PC-9 (cell line): ENCODE data around the gene DYSF. TPM values are rescaled to one million over a fixed set of nuclear protein-coding genes. Genes with fewer than 3 reads are reported as not detected.

Source experiments
- BruUV-seq: library from RNA; stranded (reverse); fragments of 400-500 nt; replicated peaks from 2 replicates; lab custom pipeline; 2021; lab: Mats Ljungman, UMichigan
- CTCF ChIA-PET: fragments of 300-600 bp; sonication (Branson Sonifier 250); formaldehyde crosslinking; loops from one replicate; lab custom pipeline; 2022; ENCODE audit warnings: antibody characterized with exemption; lab: Charles Lee
- POLR2A ChIA-PET: fragments of 300-600 bp; sonication (Branson Sonifier 250); formaldehyde crosslinking; loops from one replicate; lab custom pipeline; 2022; ENCODE audit warnings: antibody characterized with exemption; ENCODE audit not compliant: unreplicated experiment; lab: Charles Lee
- DNase-seq, 2 experiments: peaks; one replicate each; pipeline versions ENCODE4 v3.0.0 to v3.0.0-alpha.2; 2015 to 2022; ENCODE audit warnings: mixed read lengths in 1 of 2
- H2AFZ ChIP-seq: fragments of 200-600 bp; sonication (generic); 2 replicates; pipeline ENCODE4 v1.8.1; 2017; ENCODE audit warnings: antibody characterized with exemption
- H3F3A ChIP-seq: fragments of 200-600 bp; sonication (generic); 2 replicates; pipeline ENCODE4 v1.8.1; 2017; ENCODE audit warnings: antibody characterized with exemption, mild to moderate bottlenecking, low read depth; ENCODE audit not compliant: insufficient read depth
- H3K27ac ChIP-seq: fragments of 200-600 bp; sonication (generic); 2 replicates; pipeline ENCODE4 v1.6.1; 2016; ENCODE audit warnings: mixed run types
- H3K27me3 ChIP-seq: fragments of 200-600 bp; sonication (generic); 2 replicates; pipeline ENCODE4 v1.6.1; 2016; ENCODE audit warnings: low read depth, mixed run types; ENCODE audit not compliant: insufficient read depth
- H3K36me3 ChIP-seq: fragments of 200-600 bp; sonication (generic); 2 replicates; pipeline ENCODE4 v1.6.1; 2016; ENCODE audit warnings: low read depth, mixed run types
- H3K4me1 ChIP-seq: fragments of 200-600 bp; sonication (generic); replicated peaks from 2 replicates; pipeline ENCODE4 v1.6.1; 2016; ENCODE audit warnings: mixed run types; ENCODE audit not compliant: insufficient read depth
- H3K4me2 ChIP-seq: fragments of 200-600 bp; sonication (generic); 2 replicates; pipeline ENCODE4 v1.6.1; 2017; ENCODE audit warnings: mixed run types
- H3K4me3 ChIP-seq: fragments of 200-600 bp; sonication (generic); 2 replicates; pipeline ENCODE4 v1.6.1; 2016; ENCODE audit warnings: mixed run types
- H3K79me2 ChIP-seq: fragments of 200-600 bp; sonication (generic); 2 replicates; pipeline ENCODE4 v1.6.1; 2017; ENCODE audit warnings: low read depth, mixed run types
- H3K9me2 ChIP-seq: fragments of 200-600 bp; sonication (generic); 2 replicates; pipeline ENCODE4 v1.8.1; 2017; ENCODE audit warnings: mild to moderate bottlenecking; ENCODE audit not compliant: insufficient read depth
- H3K9me3 ChIP-seq: fragments of 200-600 bp; sonication (generic); 2 replicates; pipeline ENCODE4 v1.8.1; 2016; ENCODE audit warnings: low read depth; ENCODE audit not compliant: insufficient read depth
- H4K20me1 ChIP-seq: fragments of 200-600 bp; sonication (generic); 2 replicates; pipeline ENCODE4 v1.8.1; 2017; ENCODE audit not compliant: insufficient read depth
- EZH2 ChIP-seq: fragments of 200-600 bp; sonication (generic); IDR thresholded peaks from 2 replicates; pipeline ENCODE4 v1.8.0; 2017; ENCODE audit warnings: antibody characterized with exemption, low read depth
- intact Hi-C: fragments of 100-400 bp; cut with micrococcal nuclease; formaldehyde crosslinking; loops from one replicate; pipeline ENCODE4 v1.10.0; 2022; ENCODE audit not compliant: unreplicated experiment
- total RNA-seq: library from RNA; stranded (reverse); gene quantifications from 2 replicates; pipeline ENCODE4 v1.2.3, GENCODE V29; 2021
- TF ChIP-seq, protein P1 (sequence below): fragments of 200-600 bp; sonication (generic); conservative IDR thresholded peaks from 2 replicates; pipeline ENCODE4 v1.6.1; 2017; ENCODE audit warnings: mixed run types, antibody characterized with exemption, mild to moderate bottlenecking, moderate library complexity

The DYSF gene
- total RNA-seq, 1 experiment from 2014 or later: 12.2 TPM

DNA sequence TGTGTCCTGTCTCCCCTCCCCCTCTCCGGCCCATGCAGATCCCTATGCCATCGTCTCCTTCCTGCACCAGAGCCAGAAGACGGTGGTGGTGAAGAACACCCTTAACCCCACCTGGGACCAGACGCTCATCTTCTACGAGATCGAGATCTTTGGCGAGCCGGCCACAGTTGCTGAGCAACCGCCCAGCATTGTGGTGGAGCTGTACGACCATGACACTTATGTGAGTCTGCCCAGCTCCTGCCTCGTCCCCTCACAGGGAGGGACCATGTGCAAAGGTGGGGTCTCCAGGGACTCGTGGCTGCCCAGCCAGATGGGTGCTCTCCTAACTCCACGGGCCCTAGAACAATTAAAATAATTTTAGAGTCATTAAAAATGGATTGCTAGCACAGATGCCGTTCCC is 145.2 kb downstream of the DYSF start:
- Histone ChIP-seq H3K36me3 (no peaks in the 10 kb centered on the region), H3K4me1 (no peaks in the 10 kb centered on the region), H3K4me2 (no peak overlapping the region), H4K20me1 (no peaks in the 10 kb centered on the region), H3K4me3 (no peak overlapping the region), H3F3A (no peaks in the 10 kb centered on the region), H3K27me3 (no peaks in the 10 kb centered on the region), H3K9me3 (no peaks in the 10 kb centered on the region), H2AFZ (no peak overlapping the region), H3K9me2 (no peaks in the 10 kb centered on the region), H3K27ac (no peak overlapping the region), H3K79me2 (no peaks in the 10 kb centered on the region)
- DNase-seq: no peak
- no TSS peak for BruUV-seq
- TF ChIP-seq EZH2: no peak
- TF ChIP-seq, protein P1, sequence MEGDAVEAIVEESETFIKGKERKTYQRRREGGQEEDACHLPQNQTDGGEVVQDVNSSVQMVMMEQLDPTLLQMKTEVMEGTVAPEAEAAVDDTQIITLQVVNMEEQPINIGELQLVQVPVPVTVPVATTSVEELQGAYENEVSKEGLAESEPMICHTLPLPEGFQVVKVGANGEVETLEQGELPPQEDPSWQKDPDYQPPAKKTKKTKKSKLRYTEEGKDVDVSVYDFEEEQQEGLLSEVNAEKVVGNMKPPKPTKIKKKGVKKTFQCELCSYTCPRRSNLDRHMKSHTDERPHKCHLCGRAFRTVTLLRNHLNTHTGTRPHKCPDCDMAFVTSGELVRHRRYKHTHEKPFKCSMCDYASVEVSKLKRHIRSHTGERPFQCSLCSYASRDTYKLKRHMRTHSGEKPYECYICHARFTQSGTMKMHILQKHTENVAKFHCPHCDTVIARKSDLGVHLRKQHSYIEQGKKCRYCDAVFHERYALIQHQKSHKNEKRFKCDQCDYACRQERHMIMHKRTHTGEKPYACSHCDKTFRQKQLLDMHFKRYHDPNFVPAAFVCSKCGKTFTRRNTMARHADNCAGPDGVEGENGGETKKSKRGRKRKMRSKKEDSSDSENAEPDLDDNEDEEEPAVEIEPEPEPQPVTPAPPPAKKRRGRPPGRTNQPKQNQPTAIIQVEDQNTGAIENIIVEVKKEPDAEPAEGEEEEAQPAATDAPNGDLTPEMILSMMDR: no peak
- ChIA-PET CTCF (no interaction called here), POLR2A (no interaction called here)
- intact Hi-C loops: no loop called here

DNA sequence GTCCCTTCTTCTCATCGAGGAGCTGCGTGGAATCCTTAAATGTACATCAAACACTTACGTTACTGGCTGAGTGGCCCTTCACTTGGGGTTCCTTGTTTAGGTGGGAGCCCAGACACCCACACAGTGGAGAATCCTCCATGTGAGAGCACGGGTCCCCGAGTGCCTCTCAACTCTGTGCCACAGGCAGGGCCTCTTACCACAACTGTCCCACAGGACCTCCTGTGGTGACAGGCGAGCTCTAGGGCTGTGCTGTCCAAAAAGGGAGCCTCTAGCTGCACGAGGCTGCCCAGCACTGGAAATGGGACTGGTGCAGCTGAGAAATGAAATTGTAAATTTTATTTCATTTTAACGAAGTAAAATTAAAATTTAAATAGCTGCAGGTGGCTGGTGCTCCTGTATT is 145.7 kb downstream of the DYSF start:
- no peak overlapping the region for H2AFZ ChIP-seq
- ChIA-PET POLR2A (interaction anchor here (0.6 kb wide), 1 partner anchor 11 kb away, joined by 5 read pairs; no protein-coding TSS in a partner anchor), CTCF (no interaction called here)
- H3K4me3 ChIP-seq: no peak overlapping the region
- no peaks in the 10 kb centered on the region for H3K36me3 ChIP-seq
- TF ChIP-seq, protein P1: no peak
- no peak for TF ChIP-seq EZH2
- no TSS peak for BruUV-seq
- no peaks in the 10 kb centered on the region for H3K79me2 ChIP-seq
- H3K4me1 ChIP-seq: no peaks in the 10 kb centered on the region
- H3K4me2 ChIP-seq: no peak overlapping the region
- H3K27me3 ChIP-seq: no peaks in the 10 kb centered on the region
- no peaks in the 10 kb centered on the region for H3F3A ChIP-seq
- no peak for DNase-seq
- intact Hi-C loops: no loop called here
- H3K27ac ChIP-seq: no peak overlapping the region
- no peaks in the 10 kb centered on the region for H3K9me3 ChIP-seq
- H3K9me2 ChIP-seq: no peaks in the 10 kb centered on the region
- no peaks in the 10 kb centered on the region for H4K20me1 ChIP-seq

DNA sequence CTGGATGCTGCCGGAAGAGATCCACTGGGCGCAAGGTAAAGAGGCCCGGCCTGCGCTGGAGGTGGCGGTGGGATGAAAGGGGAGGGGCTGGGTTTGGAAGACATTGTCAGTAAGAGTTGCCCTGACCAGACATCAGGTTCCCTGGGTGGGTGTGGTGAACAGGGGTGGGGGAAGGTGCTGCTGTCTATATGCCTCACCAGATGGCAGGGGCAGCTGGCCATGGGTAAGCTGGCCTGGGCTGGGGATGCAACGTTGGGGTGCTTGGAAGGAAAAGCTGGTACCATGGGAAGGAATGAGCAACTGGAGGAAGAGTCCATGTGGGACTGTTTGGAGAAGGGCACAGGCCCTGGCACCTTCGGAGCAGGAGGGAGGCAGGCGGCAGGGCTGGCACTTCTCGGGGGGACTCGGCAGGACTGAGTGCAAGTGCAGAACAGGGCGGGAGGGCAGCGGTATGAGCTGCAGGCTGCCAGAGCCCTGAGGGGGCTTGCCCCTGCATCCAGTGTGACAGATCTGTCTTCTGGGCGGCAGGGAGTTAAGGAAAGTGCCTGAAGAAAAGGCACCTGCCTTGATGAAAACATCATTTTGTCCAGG is 146.4 kb downstream of the DYSF start:
- intact Hi-C loops: loop anchor here (10.0 kb wide), 1 partner anchor 265 kb away; no protein-coding TSS in a partner anchor
- CTCF ChIA-PET: no interaction called here

More for the DNA sequence above, 146.4 kb downstream of the DYSF start:
- H4K20me1 ChIP-seq: no peaks in the 10 kb centered on the region
- no peak for TF ChIP-seq EZH2
- TF ChIP-seq, protein P1: no peak
- DNase-seq: no peak
- H3F3A ChIP-seq: no peaks in the 10 kb centered on the region
- no peaks in the 10 kb centered on the region for H3K36me3 ChIP-seq
- H3K27me3 ChIP-seq: no peaks in the 10 kb centered on the region
- no TSS peak for BruUV-seq
- no peak overlapping the region for H2AFZ ChIP-seq
- H3K4me3 ChIP-seq: no peak overlapping the region
- POLR2A ChIA-PET: no interaction called here
- H3K4me1 ChIP-seq: no peaks in the 10 kb centered on the region
- no peaks in the 10 kb centered on the region for H3K9me3 ChIP-seq
- H3K79me2 ChIP-seq: no peaks in the 10 kb centered on the region
- H3K4me2 ChIP-seq: no peak overlapping the region
- no peak overlapping the region for H3K27ac ChIP-seq
- no peaks in the 10 kb centered on the region for H3K9me2 ChIP-seq
